Stimulated activated naive CD8-positive, alpha-beta T cell treated with anti-CD3 and anti-CD28 coated beads, Interleukin-15, amount 100 ng/mL, for 72 hours (primary cell): Measurements from ENCODE around the gene SCG3.

Experiments
- ATAC-seq: fragments of 150-1000 bp; cut with Tn5 transposase; 2 replicates; pipeline ENCODE4 v1.10.0; 2021; ENCODE audit warnings: mild to moderate bottlenecking, moderate library complexity
- DNase-seq, 2 donors: peaks; one replicate each; pipeline ENCODE4 v3.0.0; 2021 to 2022
- H3K27ac Mint-ChIP-seq, 2 donors: one replicate each; pipeline ENCODE4 v1.8.0; 2022; ENCODE audit warnings: mild to moderate bottlenecking in 2 of 2, mixed read lengths in 2 of 2, moderate library complexity in 2 of 2
- H3K27me3 Mint-ChIP-seq: one replicate; pipeline ENCODE4 v1.8.0; 2022; ENCODE audit warnings: mixed read lengths
- H3K4me1 Mint-ChIP-seq: one replicate; pipeline ENCODE4 v1.8.0; 2022; ENCODE audit warnings: mild to moderate bottlenecking, mixed read lengths
- H3K4me3 Mint-ChIP-seq, 2 donors: one replicate each; pipeline ENCODE4 v1.8.0; 2022; ENCODE audit warnings: mild to moderate bottlenecking in 2 of 2, mixed read lengths in 2 of 2, moderate library complexity in 1 of 2
- H3K9me3 Mint-ChIP-seq, 2 donors: one replicate each; pipeline ENCODE4 v1.8.0; 2022; ENCODE audit warnings: mixed read lengths in 2 of 2

Gene SCG3

GRCh38 chr15:51735228-51736010, 54.1 kb downstream of the SCG3 start:
- H3K4me3 Mint-ChIP-seq: peak overlapping the region; percentile 82 to 85
- H3K27ac Mint-ChIP-seq: peak overlapping the region; percentile 9 to 89
- H3K27me3 Mint-ChIP-seq: no peaks in the 10 kb centered on the region
- peak; percentile 30 to 38 for DNase-seq
- no peaks in the 10 kb centered on the region for H3K9me3 Mint-ChIP-seq
- peak; percentile 21 for ATAC-seq
- H3K4me1 Mint-ChIP-seq: peaks cover 78% of the 10 kb centered on the region

- Mint-ChIP-seq H3K4me1 (peaks cover 72% of the 10 kb centered on the region), H3K4me3 (peak overlapping the region; percentile 82 to 85), H3K27ac (peak overlapping the region; percentile 56 to 89), H3K27me3 (no peaks in the 10 kb centered on the region), H3K9me3 (no peaks in the 10 kb centered on the region)
- DNase-seq: peak in 1 of 2 donors; percentile 54
- ATAC-seq: peak; percentile 62
Observed at GRCh38 chr15:51736069-51736468, 54.8 kb downstream of the SCG3 start.

GRCh38 chr15:51736751-51737521, 55.6 kb downstream of the SCG3 start:
- no peaks in the 10 kb centered on the region for H3K27me3 Mint-ChIP-seq
- peak overlapping the region; percentile 81 to 89 for H3K27ac Mint-ChIP-seq
- peak; percentile 71 for ATAC-seq
- H3K4me3 Mint-ChIP-seq: peak overlapping the region; percentile 82 to 85
- no peaks in the 10 kb centered on the region for H3K9me3 Mint-ChIP-seq
- peaks cover 63% of the 10 kb centered on the region for H3K4me1 Mint-ChIP-seq
- DNase-seq: peak; percentile 66 to 74

- peaks cover 55% of the 10 kb centered on the region for H3K4me1 Mint-ChIP-seq
- no peaks in the 10 kb centered on the region for H3K9me3 Mint-ChIP-seq
- DNase-seq (peak; percentile 74 to 75), ATAC-seq (peak; percentile 59)
- peak within 1 kb of the TSS; percentile 81 to 89 for H3K27ac Mint-ChIP-seq
- no peaks in the 10 kb centered on the region for H3K27me3 Mint-ChIP-seq
- H3K4me3 Mint-ChIP-seq: peak within 1 kb of the TSS; percentile 82 to 85
Observed at GRCh38 chr15:51737522-51738305, 56.4 kb downstream of the SCG3 start, which contains the start of gene LYSMD2. TSS of gene LYSMD2 (minus strand) at chr15:51737655. CDS start at chr15:51737622, 33 bp downstream.

GRCh38 chr15:51738553-51738952, 57.2 kb downstream of the SCG3 start:
- Mint-ChIP-seq H3K4me1 (peaks cover 47% of the 10 kb centered on the region), H3K4me3 (peak overlapping the region; percentile 20 to 62), H3K27ac (peak overlapping the region in 1 of 2 donors; percentile 23), H3K9me3 (no peaks in the 10 kb centered on the region), H3K27me3 (no peaks in the 10 kb centered on the region)
- DNase-seq (no peak), ATAC-seq (no peak)

DNA sequence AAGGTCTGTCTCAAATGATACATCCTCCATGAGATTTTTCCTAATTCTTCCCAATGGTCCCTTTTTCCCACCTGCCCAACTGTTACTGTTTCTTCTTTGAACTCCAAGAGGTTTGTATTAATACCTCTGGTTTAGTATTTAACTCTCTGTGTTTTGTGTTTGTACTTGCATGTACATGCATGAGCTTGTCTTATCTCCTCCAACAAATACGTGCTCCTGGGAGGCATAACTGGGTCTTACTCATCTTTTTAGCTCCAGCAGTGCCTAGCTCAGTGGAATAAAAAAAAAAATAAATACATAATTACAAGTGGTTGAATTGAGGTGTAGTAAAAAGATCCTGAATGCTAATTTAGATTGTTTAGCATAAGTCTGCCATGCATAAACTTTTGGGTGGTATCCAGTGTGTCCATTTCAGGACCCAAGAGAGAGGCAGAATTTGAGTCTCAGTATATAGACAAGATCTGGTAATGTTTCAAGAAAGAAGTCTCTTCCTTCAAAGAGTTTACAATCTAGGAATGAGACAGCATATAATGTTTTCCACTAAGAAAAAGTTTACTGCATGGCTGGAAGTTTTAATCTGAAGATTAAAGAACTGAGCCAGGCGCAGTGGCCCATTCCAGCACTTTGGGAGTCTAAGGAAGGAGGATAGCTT, 57.9 kb downstream of the SCG3 start:
- Mint-ChIP-seq H3K27me3 (no peaks in the 10 kb centered on the region), H3K4me3 (no peak overlapping the region), H3K9me3 (no peaks in the 10 kb centered on the region), H3K4me1 (peaks cover 40% of the 10 kb centered on the region), H3K27ac (no peak overlapping the region)
- ATAC-seq (no peak), DNase-seq (no peak)

GRCh38 chr15:51749307-51749706, 68.0 kb downstream of the SCG3 start:
- peaks cover 27% of the 10 kb centered on the region for H3K27me3 Mint-ChIP-seq
- peaks cover 30% of the 10 kb centered on the region for H3K4me1 Mint-ChIP-seq
- no peak overlapping the region for H3K4me3 Mint-ChIP-seq
- DNase-seq: no peak
- no peak for ATAC-seq
- no peaks in the 10 kb centered on the region for H3K9me3 Mint-ChIP-seq
- H3K27ac Mint-ChIP-seq: no peak overlapping the region

DNA sequence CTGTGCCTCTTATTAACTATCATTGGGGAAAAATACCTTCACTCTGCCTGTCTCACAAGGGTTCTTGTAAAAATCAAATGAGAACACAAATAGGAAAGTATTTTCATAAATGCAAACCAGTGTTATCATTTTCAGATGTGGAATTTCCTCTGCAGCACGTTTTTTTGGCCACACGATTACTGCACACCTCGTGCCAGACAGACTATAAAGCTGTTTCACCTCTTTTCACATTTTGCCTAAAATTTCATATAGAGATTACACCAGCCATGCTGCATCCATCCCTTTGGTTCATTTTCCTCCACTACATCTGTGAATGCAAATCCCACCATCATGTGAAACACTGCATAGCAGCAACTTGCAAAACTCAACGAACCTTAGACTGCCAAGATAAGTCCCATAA, 68.9 kb downstream of the SCG3 start:
- ATAC-seq (no peak), DNase-seq (no peak)
- H3K9me3 Mint-ChIP-seq: no peaks in the 10 kb centered on the region
- H3K4me3 Mint-ChIP-seq: no peak overlapping the region
- peaks cover 27% of the 10 kb centered on the region for H3K27me3 Mint-ChIP-seq
- peaks cover 33% of the 10 kb centered on the region for H3K4me1 Mint-ChIP-seq
- H3K27ac Mint-ChIP-seq: no peak overlapping the region

DNA sequence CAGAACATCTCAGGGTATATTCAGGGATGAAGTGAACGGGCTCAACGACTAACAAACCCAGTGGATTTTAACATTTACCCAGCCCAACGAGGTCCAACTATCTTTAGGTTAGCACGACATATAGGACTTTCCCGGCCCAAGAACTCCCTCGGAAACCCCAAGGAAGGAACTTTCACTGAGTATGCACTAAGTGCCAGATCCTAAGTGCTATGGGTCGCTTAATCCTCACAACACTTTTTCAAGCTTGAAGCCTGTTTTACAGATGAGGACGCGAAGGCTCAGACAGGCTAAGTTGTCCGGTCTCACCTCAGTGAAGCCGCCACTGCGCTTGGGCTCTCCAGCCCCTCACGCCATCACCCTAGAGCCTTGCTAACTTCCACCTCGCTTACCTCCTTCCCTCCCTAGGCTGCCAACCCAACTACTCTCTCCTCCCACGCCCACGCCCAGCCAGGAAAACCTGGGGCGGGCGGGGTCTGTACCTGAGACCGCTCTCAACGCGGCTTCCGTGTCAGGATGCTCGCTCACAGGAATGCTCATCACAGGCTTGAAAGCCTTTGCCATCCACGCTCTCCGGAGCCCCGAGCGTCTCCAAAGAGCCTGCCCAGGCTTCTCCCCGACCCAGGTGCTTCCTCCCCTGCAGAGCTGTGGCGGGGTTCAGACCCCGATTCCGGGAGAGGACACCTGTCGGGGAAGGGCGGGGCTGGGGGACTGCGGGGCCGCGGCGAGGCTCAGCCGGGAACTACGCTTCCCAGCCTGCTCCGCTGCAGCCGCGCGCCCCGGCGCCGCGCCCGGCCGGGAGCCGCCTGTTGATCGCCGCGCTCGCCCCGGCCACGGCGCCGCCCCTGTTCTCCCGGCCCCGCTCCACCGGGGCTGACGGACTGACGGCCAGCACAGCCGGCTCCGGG, 69.7 kb downstream of the SCG3 start, which contains the start of gene TMOD2:
TSS of gene TMOD2 (plus strand) at position 806 of the 905 bp plus-strand sequence. CDS start 14,845 bp downstream, outside the sequence.
- ATAC-seq (peak; percentile 86), DNase-seq (peak; percentile 33 to 54)
- H3K27ac Mint-ChIP-seq: peak within 1 kb of the TSS in 1 of 2 donors; percentile 0
- H3K9me3 Mint-ChIP-seq: no peaks in the 10 kb centered on the region
- H3K4me1 Mint-ChIP-seq: peaks cover 41% of the 10 kb centered on the region
- H3K4me3 Mint-ChIP-seq: peak within 1 kb of the TSS; percentile 87
- H3K27me3 Mint-ChIP-seq: peaks cover 27% of the 10 kb centered on the region

DNA sequence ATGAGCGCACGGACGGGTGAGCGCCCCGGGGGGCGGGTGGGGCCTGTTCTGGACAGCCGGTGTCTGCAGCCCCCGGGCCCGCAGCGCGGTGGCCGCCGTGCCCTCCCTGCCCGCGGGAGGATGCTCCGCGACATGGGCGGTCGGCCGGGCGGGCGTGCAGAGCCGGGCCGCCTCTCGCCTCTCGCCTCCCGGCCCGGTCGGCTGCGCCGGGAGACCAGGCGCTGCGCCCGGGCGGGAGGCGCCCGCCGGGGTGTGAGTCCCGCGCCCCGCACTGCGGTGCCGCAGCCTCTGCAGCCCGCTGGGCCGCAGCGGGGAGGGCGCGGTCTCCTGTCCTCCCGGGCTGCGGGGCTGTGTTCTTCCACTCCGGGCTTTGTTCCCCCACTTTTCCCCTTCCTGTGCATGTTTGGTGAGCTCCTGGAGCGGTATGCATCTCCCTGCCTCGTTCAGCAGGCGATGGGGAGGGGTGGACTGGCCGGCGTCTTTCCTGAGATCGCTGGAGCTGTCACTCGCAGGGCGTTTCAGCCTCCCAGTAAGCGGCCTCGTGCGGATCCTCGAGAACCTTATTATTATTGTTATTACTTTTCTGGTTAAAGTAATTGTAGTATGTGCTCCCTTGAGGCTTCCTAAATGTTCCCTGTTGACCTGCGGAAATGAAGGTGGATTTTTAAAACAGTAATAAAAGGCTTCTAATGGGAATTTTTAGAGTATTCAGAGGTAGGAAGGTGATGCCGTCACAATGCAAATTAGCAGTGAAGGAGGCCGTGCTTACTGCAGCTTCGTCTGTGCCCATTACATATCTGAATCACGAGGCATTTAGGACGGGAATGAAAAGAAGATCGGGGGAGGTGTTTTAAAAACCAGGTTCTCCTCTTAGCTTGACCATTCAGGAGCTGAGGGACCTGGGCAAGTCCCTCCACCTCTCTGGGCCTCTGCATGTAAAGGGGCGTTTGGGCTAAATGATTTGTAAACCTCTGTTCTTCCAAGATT, 70.7 kb downstream of the SCG3 start:
- Mint-ChIP-seq H3K4me3 (peak overlapping the region; percentile 87), H3K27me3 (peaks cover 27% of the 10 kb centered on the region), H3K4me1 (peaks cover 41% of the 10 kb centered on the region), H3K9me3 (no peaks in the 10 kb centered on the region), H3K27ac (no peak overlapping the region)
- peak; percentile 69 for ATAC-seq
- DNase-seq: peak in 1 of 2 donors; percentile 18

DNA sequence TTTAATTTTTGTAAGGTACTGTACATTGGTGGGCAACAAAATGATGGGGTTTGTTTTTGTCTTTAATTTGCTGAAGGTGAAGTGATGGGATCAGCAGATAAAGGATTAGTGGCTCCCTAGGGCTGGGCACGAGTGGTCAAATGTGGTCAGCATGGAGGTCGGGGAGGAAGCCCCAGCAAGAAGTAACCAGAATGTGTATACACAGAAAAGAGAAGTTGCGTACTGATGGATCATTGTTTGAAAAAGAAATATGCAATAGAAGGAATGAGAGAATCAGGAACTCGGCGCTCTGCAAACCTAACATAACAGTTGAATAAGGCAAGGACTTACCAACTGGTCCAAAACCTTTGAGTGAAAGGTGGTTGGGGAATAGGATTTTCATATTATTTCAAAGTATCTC, 71.6 kb downstream of the SCG3 start:
- Mint-ChIP-seq H3K27me3 (peaks cover 27% of the 10 kb centered on the region), H3K9me3 (no peaks in the 10 kb centered on the region), H3K4me3 (peak overlapping the region in 1 of 2 donors; percentile 48), H3K4me1 (peaks cover 41% of the 10 kb centered on the region), H3K27ac (no peak overlapping the region)
- no peak for ATAC-seq
- DNase-seq: no peak

- ATAC-seq (no peak), DNase-seq (no peak)
- Mint-ChIP-seq H3K9me3 (no peaks in the 10 kb centered on the region), H3K27me3 (peaks cover 27% of the 10 kb centered on the region), H3K4me3 (no peak overlapping the region), H3K4me1 (peaks cover 41% of the 10 kb centered on the region), H3K27ac (no peak overlapping the region)
Observed at GRCh38 chr15:51754267-51754666, 73.0 kb downstream of the SCG3 start.

GRCh38 chr15:51755790-51756189, 74.5 kb downstream of the SCG3 start:
- Mint-ChIP-seq H3K27ac (no peak overlapping the region), H3K27me3 (peaks cover 16% of the 10 kb centered on the region), H3K4me1 (peaks cover 40% of the 10 kb centered on the region), H3K4me3 (no peak overlapping the region), H3K9me3 (no peaks in the 10 kb centered on the region)
- DNase-seq (no peak), ATAC-seq (no peak)
